A549 (cell line): ENCODE results near the gene XG.
A peak's percentile ranks its signal among the peaks of the same experiment; 100 is the strongest.

Experiments used
- BHLHE40 ChIP-seq: IDR thresholded peaks from 2 replicates; pipeline ENCODE4 v1.6.1; 2012; ENCODE audit warnings: low read depth, low read length, inconsistent platforms
- CEBPB ChIP-seq, 2 experiments: fragments of >200 bp in 1 of 2; sonication (Bioruptor Twin) in 1 of 2; formaldehyde crosslinking in 1 of 2; IDR thresholded peaks; 2 replicates each; pipeline ENCODE4 v1.6.1; 2012 to 2016
- MYC ChIP-seq: IDR thresholded peaks from 2 replicates; pipeline ENCODE4 v1.6.1; 2012; ENCODE audit warnings: mild to moderate bottlenecking, inconsistent platforms, low read length, improper control_type of control experiment, borderline replicate concordance
- POLR2A ChIP-seq: IDR thresholded peaks from 2 replicates; pipeline ENCODE4 v1.6.1; 2012; ENCODE audit warnings: mild to moderate bottlenecking, low read length
- TP53 ChIP-seq: fragments of 250-450 bp; sonication (Bioruptor Pico); IDR thresholded peaks from 2 replicates; pipeline ENCODE4 v1.5.0; 2021; ENCODE audit warnings: mild to moderate bottlenecking, moderate library complexity
- TF ChIP-seq, protein P1 (sequence below): fragments of >200 bp; sonication (Bioruptor Twin); formaldehyde crosslinking; IDR thresholded peaks from 3 replicates; pipeline ENCODE4 v1.5.1; 2016
- TF ChIP-seq, protein P2 (sequence below): fragments of 200-600 bp; sonication (generic); IDR thresholded peaks from 2 replicates; pipeline ENCODE4 v1.6.1; 2016; ENCODE audit warnings: antibody characterized with exemption, mild to moderate bottlenecking, moderate library complexity
- TF ChIP-seq, protein P3 (sequence below): IDR thresholded peaks from 2 replicates; pipeline ENCODE4 v1.6.1; 2012

DNA sequence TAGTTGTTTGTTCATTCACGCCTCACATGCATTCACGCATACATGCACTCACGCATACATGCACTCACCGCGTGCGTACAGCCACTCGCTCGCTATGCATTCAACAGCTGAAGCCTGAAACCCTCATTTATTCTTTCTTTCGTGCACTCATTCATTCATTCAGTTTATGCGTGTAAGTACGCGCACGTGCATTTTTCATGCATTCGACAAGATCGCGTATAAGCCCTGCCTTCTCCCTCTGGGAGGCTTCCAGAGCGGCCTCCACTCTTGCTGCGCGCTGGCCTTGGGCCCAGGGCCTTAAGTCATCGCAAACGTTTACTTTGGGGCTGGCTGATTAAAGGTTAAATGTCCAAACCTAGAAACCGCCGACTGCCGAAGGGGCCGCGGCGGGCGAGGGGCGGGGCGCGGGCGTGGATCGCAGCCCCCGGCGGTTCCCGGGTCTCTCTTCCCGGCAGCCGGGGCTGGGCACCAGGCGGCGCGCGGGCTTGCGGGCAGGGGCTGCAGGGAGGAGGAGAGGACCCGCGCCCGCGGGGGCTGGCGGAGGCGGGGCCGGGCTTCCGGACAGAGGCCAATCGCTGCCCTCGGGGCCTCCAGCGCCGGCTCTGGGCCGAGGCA is 76.6 kb downstream of the XG start, which contains the start of gene GYG2:
- TF ChIP-seq POLR2A (no peak), TP53 (CRISPR knock-in tag) (no peak), CEBPB (IDR thresholded peaks at IDR 0.05) (no peak), BHLHE40 (no peak), MYC (no peak)
- TF ChIP-seq, protein P1, sequence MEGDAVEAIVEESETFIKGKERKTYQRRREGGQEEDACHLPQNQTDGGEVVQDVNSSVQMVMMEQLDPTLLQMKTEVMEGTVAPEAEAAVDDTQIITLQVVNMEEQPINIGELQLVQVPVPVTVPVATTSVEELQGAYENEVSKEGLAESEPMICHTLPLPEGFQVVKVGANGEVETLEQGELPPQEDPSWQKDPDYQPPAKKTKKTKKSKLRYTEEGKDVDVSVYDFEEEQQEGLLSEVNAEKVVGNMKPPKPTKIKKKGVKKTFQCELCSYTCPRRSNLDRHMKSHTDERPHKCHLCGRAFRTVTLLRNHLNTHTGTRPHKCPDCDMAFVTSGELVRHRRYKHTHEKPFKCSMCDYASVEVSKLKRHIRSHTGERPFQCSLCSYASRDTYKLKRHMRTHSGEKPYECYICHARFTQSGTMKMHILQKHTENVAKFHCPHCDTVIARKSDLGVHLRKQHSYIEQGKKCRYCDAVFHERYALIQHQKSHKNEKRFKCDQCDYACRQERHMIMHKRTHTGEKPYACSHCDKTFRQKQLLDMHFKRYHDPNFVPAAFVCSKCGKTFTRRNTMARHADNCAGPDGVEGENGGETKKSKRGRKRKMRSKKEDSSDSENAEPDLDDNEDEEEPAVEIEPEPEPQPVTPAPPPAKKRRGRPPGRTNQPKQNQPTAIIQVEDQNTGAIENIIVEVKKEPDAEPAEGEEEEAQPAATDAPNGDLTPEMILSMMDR = 0 out of 3 replicates have a peak, but pooled peaks have one; percentile 8
- TF ChIP-seq, protein P2, sequence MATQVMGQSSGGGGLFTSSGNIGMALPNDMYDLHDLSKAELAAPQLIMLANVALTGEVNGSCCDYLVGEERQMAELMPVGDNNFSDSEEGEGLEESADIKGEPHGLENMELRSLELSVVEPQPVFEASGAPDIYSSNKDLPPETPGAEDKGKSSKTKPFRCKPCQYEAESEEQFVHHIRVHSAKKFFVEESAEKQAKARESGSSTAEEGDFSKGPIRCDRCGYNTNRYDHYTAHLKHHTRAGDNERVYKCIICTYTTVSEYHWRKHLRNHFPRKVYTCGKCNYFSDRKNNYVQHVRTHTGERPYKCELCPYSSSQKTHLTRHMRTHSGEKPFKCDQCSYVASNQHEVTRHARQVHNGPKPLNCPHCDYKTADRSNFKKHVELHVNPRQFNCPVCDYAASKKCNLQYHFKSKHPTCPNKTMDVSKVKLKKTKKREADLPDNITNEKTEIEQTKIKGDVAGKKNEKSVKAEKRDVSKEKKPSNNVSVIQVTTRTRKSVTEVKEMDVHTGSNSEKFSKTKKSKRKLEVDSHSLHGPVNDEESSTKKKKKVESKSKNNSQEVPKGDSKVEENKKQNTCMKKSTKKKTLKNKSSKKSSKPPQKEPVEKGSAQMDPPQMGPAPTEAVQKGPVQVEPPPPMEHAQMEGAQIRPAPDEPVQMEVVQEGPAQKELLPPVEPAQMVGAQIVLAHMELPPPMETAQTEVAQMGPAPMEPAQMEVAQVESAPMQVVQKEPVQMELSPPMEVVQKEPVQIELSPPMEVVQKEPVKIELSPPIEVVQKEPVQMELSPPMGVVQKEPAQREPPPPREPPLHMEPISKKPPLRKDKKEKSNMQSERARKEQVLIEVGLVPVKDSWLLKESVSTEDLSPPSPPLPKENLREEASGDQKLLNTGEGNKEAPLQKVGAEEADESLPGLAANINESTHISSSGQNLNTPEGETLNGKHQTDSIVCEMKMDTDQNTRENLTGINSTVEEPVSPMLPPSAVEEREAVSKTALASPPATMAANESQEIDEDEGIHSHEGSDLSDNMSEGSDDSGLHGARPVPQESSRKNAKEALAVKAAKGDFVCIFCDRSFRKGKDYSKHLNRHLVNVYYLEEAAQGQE = no peak
- TF ChIP-seq, protein P3, sequence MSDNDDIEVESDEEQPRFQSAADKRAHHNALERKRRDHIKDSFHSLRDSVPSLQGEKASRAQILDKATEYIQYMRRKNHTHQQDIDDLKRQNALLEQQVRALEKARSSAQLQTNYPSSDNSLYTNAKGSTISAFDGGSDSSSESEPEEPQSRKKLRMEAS = no peak; the same call in 1 of the 2 replicates
